SK-N-SH treated with all-trans-retinoic acid at 6 μM for 48 hours (cell line): ENCODE results near the gene FAM209B.

ENCODE experiments used
- ATAC-seq: fragments of 200-7000 bp; cut with Tn5 transposase; 3 replicates; pipeline ENCODE4 v1.9.1; 2020; ENCODE audit warnings: mild to moderate bottlenecking, moderate library complexity
- ARNTL ChIP-seq: fragments of 450-650 bp; formaldehyde crosslinking; IDR thresholded peaks from 2 replicates; pipeline ENCODE4 v1.5.0; 2020; ENCODE audit warnings: low read depth, mild to moderate bottlenecking, moderate library complexity, borderline replicate concordance
- BACH2 ChIP-seq: fragments of 250-450 bp; sonication (Bioruptor Pico); IDR thresholded peaks from 2 replicates; pipeline ENCODE4 v1.9.0; 2021; ENCODE audit warnings: mild to moderate bottlenecking, borderline replicate concordance
- CREB5 ChIP-seq: fragments of 250-450 bp; sonication (Bioruptor Pico); IDR thresholded peaks from 2 replicates; pipeline ENCODE4 v1.5.1; 2020; ENCODE audit warnings: low read depth, mild to moderate bottlenecking, moderate library complexity
- CSDC2 ChIP-seq: fragments of 250-450 bp; sonication (Bioruptor Pico); IDR thresholded peaks from 2 replicates; pipeline ENCODE4 v1.5.0; 2020; ENCODE audit warnings: mild to moderate bottlenecking, moderate library complexity
- CSRNP3 ChIP-seq: fragments of 250-450 bp; sonication (Bioruptor Pico); IDR thresholded peaks from 2 replicates; pipeline ENCODE4 v1.5.1; 2021; ENCODE audit warnings: mild to moderate bottlenecking, moderate library complexity
- ESRRG ChIP-seq: fragments of 250-450 bp; sonication (Bioruptor Pico); IDR thresholded peaks from 2 replicates; pipeline ENCODE4 v1.6.1; 2021; ENCODE audit warnings: mild to moderate bottlenecking
- GLIS3 ChIP-seq: fragments of 250-450 bp; sonication (Bioruptor Pico); IDR thresholded peaks from 2 replicates; pipeline ENCODE4 v1.5.0; 2020; ENCODE audit warnings: mild to moderate bottlenecking, moderate library complexity
- ISL1 ChIP-seq: fragments of 250-450 bp; sonication (Bioruptor Pico); IDR thresholded peaks from 2 replicates; pipeline ENCODE4 v2.1.2; 2022; ENCODE audit warnings: mild to moderate bottlenecking, moderate library complexity
- PATZ1 ChIP-seq: fragments of 250-450 bp; sonication (Bioruptor Pico); IDR thresholded peaks from 2 replicates; pipeline ENCODE4 v1.8.0; 2020; ENCODE audit warnings: mild to moderate bottlenecking, moderate library complexity, borderline replicate concordance
- POU6F1 ChIP-seq: fragments of 250-450 bp; sonication (Bioruptor Pico); IDR thresholded peaks from 2 replicates; pipeline ENCODE4 v1.8.0; 2021; ENCODE audit warnings: low read depth, mild to moderate bottlenecking, moderate library complexity, borderline replicate concordance
- PPARA ChIP-seq: fragments of 250-450 bp; sonication (Bioruptor Pico); IDR thresholded peaks from 2 replicates; pipeline ENCODE4 v1.5.0; 2020; ENCODE audit warnings: mild to moderate bottlenecking, borderline replicate concordance
- RARB ChIP-seq: fragments of 250-450 bp; sonication (Bioruptor Pico); IDR thresholded peaks from 2 replicates; pipeline ENCODE4 v1.8.0; 2021; ENCODE audit warnings: mild to moderate bottlenecking, moderate library complexity
- SNAI2 ChIP-seq: fragments of 250-450 bp; sonication (Bioruptor Pico); IDR thresholded peaks from 2 replicates; pipeline ENCODE4 v1.5.0; 2020; ENCODE audit warnings: mild to moderate bottlenecking, moderate library complexity
- TCF4 ChIP-seq: fragments of 250-450 bp; sonication (Bioruptor Pico); IDR thresholded peaks from 2 replicates; pipeline ENCODE4 v1.8.0; 2021; ENCODE audit warnings: mild to moderate bottlenecking, moderate library complexity, borderline replicate concordance
- TOX ChIP-seq: fragments of 250-450 bp; sonication (Bioruptor Pico); IDR thresholded peaks from 2 replicates; pipeline ENCODE4 v1.8.0; 2021; ENCODE audit warnings: mild to moderate bottlenecking, moderate library complexity, borderline replicate concordance
- TSHZ2 ChIP-seq: fragments of 250-450 bp; sonication (Bioruptor Pico); IDR thresholded peaks from 2 replicates; pipeline ENCODE4 v1.5.0; 2020; ENCODE audit warnings: mild to moderate bottlenecking, moderate library complexity
- ZC3H10 ChIP-seq: fragments of 250-450 bp; sonication (Bioruptor Pico); IDR thresholded peaks from 2 replicates; pipeline ENCODE4 v1.5.1; 2021; ENCODE audit warnings: mild to moderate bottlenecking, moderate library complexity
- ZFP3 ChIP-seq: fragments of 250-450 bp; sonication (Bioruptor Pico); IDR thresholded peaks from 2 replicates; pipeline ENCODE4 v1.5.0; 2020; ENCODE audit warnings: mild to moderate bottlenecking, moderate library complexity
- ZNF565 ChIP-seq: fragments of 450-650 bp; formaldehyde crosslinking; conservative IDR thresholded peaks from 2 replicates; pipeline ENCODE4 v1.5.0; 2020; ENCODE audit warnings: low read depth, mild to moderate bottlenecking, moderate library complexity
- ZNF70 ChIP-seq: fragments of 450-650 bp; formaldehyde crosslinking; IDR thresholded peaks from 2 replicates; pipeline ENCODE4 v1.5.0; 2020; ENCODE audit warnings: mild to moderate bottlenecking, moderate library complexity
- ZNF8 ChIP-seq: fragments of 450-650 bp; formaldehyde crosslinking; IDR thresholded peaks from 2 replicates; pipeline ENCODE4 v1.5.0; 2020; ENCODE audit warnings: mild to moderate bottlenecking, moderate library complexity

Gene FAM209B

GRCh38 chr20:56517641-56518040, 15.4 kb upstream of the FAM209B start:
- TF ChIP-seq CSRNP3 (CRISPR knock-in tag) (no peak), TOX (CRISPR knock-in tag) (no peak), RARB (CRISPR knock-in tag) (no peak), ESRRG (CRISPR knock-in tag) (no peak), CREB5 (no peak), ZNF70 (CRISPR knock-in tag) (no peak), ISL1 (CRISPR knock-in tag) (no peak), TSHZ2 (CRISPR knock-in tag) (no peak), ZC3H10 (CRISPR knock-in tag) (no peak), TCF4 (CRISPR knock-in tag) (no peak), CSDC2 (CRISPR knock-in tag) (no peak), SNAI2 (no peak), PATZ1 (CRISPR knock-in tag) (no peak), PPARA (no peak), POU6F1 (CRISPR knock-in tag) (no peak), ARNTL (CRISPR knock-in tag) (no peak), ZNF8 (CRISPR knock-in tag) (no peak), GLIS3 (no peak), BACH2 (CRISPR knock-in tag) (no peak)
- TF ChIP-seq, all 23 proteins: peak for 0
- no peak for ATAC-seq

- no peak for ATAC-seq
- TF ChIP-seq SNAI2 = no peak
- TF ChIP-seq ISL1 (CRISPR knock-in tag) = no peak
- no peak for TF ChIP-seq TCF4 (CRISPR knock-in tag)
- TF ChIP-seq RARB (CRISPR knock-in tag) = no peak
- TF ChIP-seq TSHZ2 (CRISPR knock-in tag) = no peak
- TF ChIP-seq ZNF70 (CRISPR knock-in tag) = no peak
- no peak for TF ChIP-seq BACH2 (CRISPR knock-in tag)
- no peak for TF ChIP-seq ZNF565 (CRISPR knock-in tag)
- TF ChIP-seq CREB5 = no peak
- TF ChIP-seq POU6F1 (CRISPR knock-in tag) = no peak
- TF ChIP-seq ZNF8 (CRISPR knock-in tag) = no peak
- TF ChIP-seq PPARA = no peak
- no peak for TF ChIP-seq CSDC2 (CRISPR knock-in tag)
- no peak for TF ChIP-seq ZFP3 (CRISPR knock-in tag)
Measured at GRCh38 chr20:56518126-56518525, 14.9 kb upstream of the FAM209B start.
